HepG2 (cell line): ENCODE data around the gene FBLL1. TPM values are rescaled to one million over a fixed set of nuclear protein-coding genes. Genes with fewer than 3 reads are reported as not detected.
A peak's percentile ranks its signal among the peaks of the same experiment; 100 is the strongest.

Experiments used
- ATF7-NPFF ChIP-seq: sonication (generic); formaldehyde crosslinking; IDR thresholded peaks from 2 replicates; pipeline ENCODE4 v1.8.1; 2023; ENCODE audit warnings: mild to moderate bottlenecking, low read depth, missing genetic modification reagents, moderate library complexity
- ESRRA ChIP-seq: sonication (generic); formaldehyde crosslinking; IDR thresholded peaks from 2 replicates; pipeline ENCODE4 v1.5.1; 2020; ENCODE audit warnings: mild to moderate bottlenecking, low read depth, missing genetic modification reagents
- HNRNPH1 ChIP-seq: fragments of 200-400 bp; formaldehyde crosslinking; optimal IDR thresholded peaks from 2 replicates; pipeline ENCODE3; 2017; ENCODE audit warnings: mild to moderate bottlenecking, low read depth, low read length
- HOXA7 ChIP-seq: sonication (generic); formaldehyde crosslinking; IDR thresholded peaks from 2 replicates; pipeline ENCODE4 v1.8.1; 2022; ENCODE audit warnings: mild to moderate bottlenecking, missing genetic modification reagents, moderate library complexity
- IRF9 ChIP-seq: sonication (generic); formaldehyde crosslinking; IDR thresholded peaks from 2 replicates; pipeline ENCODE4 v1.8.0; 2022; ENCODE audit warnings: missing genetic modification reagents, mild to moderate bottlenecking, borderline replicate concordance
- IRX3 ChIP-seq: sonication (generic); formaldehyde crosslinking; IDR thresholded peaks from 2 replicates; pipeline ENCODE4 v1.8.1; 2023; ENCODE audit warnings: mild to moderate bottlenecking, low read depth, missing genetic modification reagents, borderline replicate concordance
- MNT ChIP-seq: fragments of 450-650 bp; IDR thresholded peaks from 2 replicates; pipeline ENCODE4 v1.6.1; 2016
- NAIF1 ChIP-seq: sonication (generic); formaldehyde crosslinking; IDR thresholded peaks from 2 replicates; pipeline ENCODE4 v1.5.0; 2020; ENCODE audit warnings: mild to moderate bottlenecking, missing genetic modification reagents, borderline replicate concordance
- NR0B2 ChIP-seq: sonication (generic); formaldehyde crosslinking; IDR thresholded peaks from 2 replicates; pipeline ENCODE4 v1.4.0; 2020; ENCODE audit warnings: mild to moderate bottlenecking, missing genetic modification reagents
- NR2C2 ChIP-seq: sonication (generic); formaldehyde crosslinking; IDR thresholded peaks from 2 replicates; pipeline ENCODE4 v1.4.0; 2020; ENCODE audit warnings: missing genetic modification reagents, mild to moderate bottlenecking, moderate library complexity, borderline replicate concordance
- RNF2 ChIP-seq: fragments of 450-650 bp; conservative IDR thresholded peaks from 2 replicates; pipeline ENCODE4 v1.6.1; 2016; ENCODE audit warnings: low read depth
- SKIL ChIP-seq: sonication (generic); formaldehyde crosslinking; IDR thresholded peaks from 2 replicates; pipeline ENCODE4 v1.8.0; 2022; ENCODE audit warnings: missing genetic modification reagents, mild to moderate bottlenecking, moderate library complexity, borderline replicate concordance
- SMYD3 ChIP-seq: sonication (generic); formaldehyde crosslinking; IDR thresholded peaks from 2 replicates; pipeline ENCODE4 v1.8.1; 2023; ENCODE audit warnings: mild to moderate bottlenecking, missing genetic modification reagents
- ZBED4 ChIP-seq: sonication (generic); formaldehyde crosslinking; IDR thresholded peaks from 2 replicates; pipeline ENCODE4 v1.4.0; 2020; ENCODE audit warnings: missing genetic modification reagents, borderline replicate concordance
- ZNF260 ChIP-seq: sonication (generic); formaldehyde crosslinking; IDR thresholded peaks from 2 replicates; pipeline ENCODE4 v1.4.0; 2020; ENCODE audit warnings: missing genetic modification reagents, low read depth, mild to moderate bottlenecking, borderline replicate concordance
- ZNF292 ChIP-seq: sonication (generic); formaldehyde crosslinking; IDR thresholded peaks from 2 replicates; pipeline ENCODE4 v1.8.1; 2022; ENCODE audit warnings: mild to moderate bottlenecking, low read depth, missing genetic modification reagents, borderline replicate concordance
- ZNF784 ChIP-seq: sonication (generic); formaldehyde crosslinking; IDR thresholded peaks from 2 replicates; pipeline ENCODE4 v1.5.1; 2020; ENCODE audit warnings: missing genetic modification reagents, mild to moderate bottlenecking, borderline replicate concordance
- polyA plus RNA-seq, 8 experiments: library from polyadenylated mRNA; depleted of rRNA in 3 of 8; stranded (reverse) in 7 of 8; unstranded in 1 of 8; fragments of >200 nt; fragmentation: Illumina TruSeq in 4 of 8; extraction: Trizol in 4 of 8; gene quantifications; 2 replicates each; pipeline versions ENCODE4 v1.2.1 to v1.2.3, GENCODE V29; 2011 to 2016; ENCODE audit warnings: low read depth in 4 of 8, missing spikeins in 1 of 8, mixed read lengths in 1 of 8; ENCODE audit not compliant: insufficient read depth in 1 of 8
- total RNA-seq, 5 experiments: library from RNA; depleted of rRNA; stranded (reverse); fragments of >200 nt; fragmentation: Illumina TruSeq; extraction: Trizol; gene quantifications; 2 replicates each; pipeline ENCODE4 v1.2.3, GENCODE V29; 2016; ENCODE audit warnings: low read depth in 1 of 5

Gene FBLL1
- total and polyA plus RNA-seq, 2 of the 13 experiments (the other 11 are each of a cell fraction or from before 2014, with no cell fraction given): 0.17 to 0.18 TPM

- peak; percentile 69; the same call in 1 of the 2 replicates for TF ChIP-seq SMYD3 (CRISPR knock-in tag)
- no peak for TF ChIP-seq HOXA7 (CRISPR knock-in tag)
- 0 out of 2 replicates have a peak, but pooled peaks have one; percentile 30 for TF ChIP-seq MNT
- TF ChIP-seq NR0B2 (CRISPR knock-in tag): no peak
- TF ChIP-seq ESRRA (CRISPR knock-in tag): no peak
- TF ChIP-seq NR2C2 (CRISPR knock-in tag): peak; percentile 84
- no peak for TF ChIP-seq RNF2
- 0 out of 2 replicates have a peak, but pooled peaks have one; percentile 36 for TF ChIP-seq IRF9 (CRISPR knock-in tag)
- no peak for TF ChIP-seq IRX3 (CRISPR knock-in tag)
- TF ChIP-seq ZNF784 (CRISPR knock-in tag): no peak
- TF ChIP-seq ATF7-NPFF (CRISPR knock-in tag): 0 out of 2 replicates have a peak, but pooled peaks have one; percentile 29
- TF ChIP-seq SKIL (CRISPR knock-in tag): no peak
- TF ChIP-seq ZNF260: no peak
- peak; percentile 75 for TF ChIP-seq ZBED4 (CRISPR knock-in tag)
- TF ChIP-seq ZNF292: no peak; the same call in 1 of the 2 replicates
- no peak for TF ChIP-seq HNRNPH1
- TF ChIP-seq NAIF1 (CRISPR knock-in tag): no peak
Observed at GRCh38 chr5:168579488-168580226, 50.6 kb downstream of the FBLL1 start (continued).
